Measurements from ENCODE around the gene POU4F1.

POU4F1 gene

GRCh38 chr13:78593652-78594455, 9.5 kb downstream of the POU4F1 start:
- no peak for DNase-seq (ENCODE audit: low read depth in 2 of 3, low spot score in 2 of 3)

DNA sequence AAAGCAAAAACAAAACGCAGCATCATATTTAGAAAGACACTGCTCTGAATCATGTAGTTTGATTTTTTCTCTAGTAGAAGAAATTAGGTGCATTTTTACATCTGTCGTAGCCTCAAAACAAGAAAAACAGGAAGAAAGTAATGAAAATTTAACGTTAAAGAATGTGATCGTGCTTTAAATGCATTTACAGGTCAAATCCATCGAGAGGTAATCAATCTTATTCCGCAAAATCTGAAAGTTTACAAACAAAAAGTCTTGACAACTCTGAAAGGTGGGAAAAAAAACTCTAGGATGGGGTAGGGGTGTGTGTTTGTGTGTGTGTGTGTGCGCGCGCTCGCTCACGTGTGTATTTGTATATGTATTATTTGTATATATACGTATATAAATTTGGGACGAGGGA, 10.2 kb downstream of the POU4F1 start:
- DNase-seq (ENCODE audit: low read depth in 2 of 3, low spot score in 2 of 3), result no peak

- DNase-seq (ENCODE audit: low read depth in 2 of 3, low spot score in 2 of 3), result no peak
These were observed 10.8 kb downstream of the POU4F1 start for GRCh38 chr13:78592584-78592983.

- no peak for DNase-seq (ENCODE audit: low read depth in 2 of 3, low spot score in 2 of 3)
These were observed 14.1 kb downstream of the POU4F1 start for GRCh38 chr13:78589206-78589605.

- DNase-seq (ENCODE audit: low read depth in 2 of 3, low spot score in 2 of 3), result no peak
These were observed 16.0 kb downstream of the POU4F1 start for GRCh38 chr13:78587395-78587794.

DNA sequence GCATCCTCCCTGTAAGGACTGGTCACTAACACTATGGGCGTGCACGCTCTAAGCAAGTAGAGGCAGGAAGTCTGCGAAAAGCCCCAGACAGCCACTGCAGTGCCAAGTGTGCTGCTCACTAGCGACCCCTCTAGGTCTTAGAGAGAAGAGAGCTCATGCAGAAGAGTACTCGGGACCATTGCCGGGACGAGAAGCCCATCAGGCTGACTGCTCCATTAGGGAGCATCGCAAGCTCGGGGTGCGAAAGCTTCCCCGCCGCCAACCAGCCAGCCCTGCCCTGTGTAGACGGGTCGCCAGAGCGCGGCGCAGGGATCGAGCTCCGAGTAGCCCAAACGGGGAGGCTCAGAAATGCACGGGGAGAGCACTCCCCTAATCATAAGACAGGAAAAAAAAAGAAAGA, 16.6 kb downstream of the POU4F1 start:
- DNase-seq (ENCODE audit: low read depth in 2 of 3, low spot score in 2 of 3), result no peak

- no peak for DNase-seq (ENCODE audit: low read depth in 2 of 3, low spot score in 2 of 3)
These were observed 27.1 kb downstream of the POU4F1 start for GRCh38 chr13:78576261-78576660.

DNA sequence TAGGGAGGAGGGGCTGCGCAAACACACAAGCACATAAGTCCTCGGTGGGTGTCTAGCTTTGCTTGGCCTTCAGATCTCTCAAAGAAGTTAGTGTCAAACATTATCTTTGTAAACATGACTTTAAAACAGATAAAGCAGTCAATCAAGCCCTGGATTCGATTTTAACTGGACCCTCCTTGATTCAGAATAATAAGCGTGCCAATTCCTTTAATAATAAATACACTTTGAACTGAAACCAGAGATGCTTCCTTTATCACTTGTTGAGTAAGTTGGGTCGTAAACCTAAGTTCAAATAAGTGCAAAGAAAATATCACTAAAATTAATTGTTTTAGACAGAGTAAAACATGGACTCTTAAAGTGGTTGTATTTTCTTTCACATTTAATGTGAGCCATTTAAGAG, 30.9 kb downstream of the POU4F1 start:
- no peak for DNase-seq (ENCODE audit: low read depth in 2 of 3, low spot score in 2 of 3)

GRCh38 chr13:78569029-78569428, 34.3 kb downstream of the POU4F1 start:
- DNase-seq (ENCODE audit: low read depth in 2 of 3, low spot score in 2 of 3), result no peak

- no peak for DNase-seq (ENCODE audit: low read depth in 2 of 3, low spot score in 2 of 3)
These were observed 36.7 kb downstream of the POU4F1 start for GRCh38 chr13:78566631-78567030.

DNA sequence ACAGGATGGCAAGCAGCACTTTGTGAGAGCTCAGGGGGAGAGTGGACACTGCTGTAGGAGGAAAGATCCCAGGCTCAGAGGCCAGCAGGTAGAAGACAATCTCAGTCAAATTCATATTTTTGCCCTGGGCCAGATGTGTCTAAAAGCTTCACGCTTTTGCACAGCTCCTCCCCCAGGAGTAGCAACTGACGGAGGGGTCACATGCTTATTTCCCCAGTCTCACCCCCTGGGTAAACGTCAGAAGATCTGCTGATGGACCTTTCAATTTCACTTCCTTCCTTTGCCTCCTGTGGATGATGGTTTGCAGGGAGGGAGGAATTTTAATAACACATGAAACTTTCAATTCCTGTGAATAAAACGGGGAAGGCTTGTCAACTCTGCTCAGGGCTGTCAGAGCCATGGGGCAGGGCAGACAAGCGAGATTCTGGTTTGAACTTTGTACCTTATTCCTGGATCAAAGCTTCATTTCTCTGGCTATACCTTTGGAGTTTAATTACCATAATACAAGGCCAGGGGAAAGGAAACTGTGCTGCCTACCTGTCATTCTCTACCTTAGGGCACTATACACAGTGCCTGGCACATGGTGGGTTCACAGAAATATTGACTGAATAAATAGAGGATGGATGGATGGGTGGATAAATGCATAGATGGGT, 41.0 kb downstream of the POU4F1 start:
- DNase-seq (ENCODE audit: low read depth in 2 of 3, low spot score in 2 of 3), result no peak
